GM12878 (cell line): Measurements from ENCODE around the gene BCL11A. TPM values are rescaled to one million over a fixed set of nuclear protein-coding genes. Genes with fewer than 3 reads are reported as not detected.

Experiments used
- ATAC-seq: fragments of 200-7000 bp; cut with Tn5 transposase; 3 replicates; pipeline ENCODE4 v1.9.1; 2020; ENCODE audit warnings: mild to moderate bottlenecking, moderate library complexity
- BruUV-seq: library from RNA; stranded (reverse); fragments of 400-500 nt; replicated peaks from 2 replicates; lab custom pipeline; 2021; lab: Mats Ljungman, UMichigan
- CTCF ChIA-PET: fragments of 300-600 bp; sonication (Branson Sonifier 250); formaldehyde crosslinking; extraction: SDS; loops from one replicate; lab custom pipeline; 2021; ENCODE audit warnings: inconsistent platforms; lab: Yijun Ruan, JAX
- POLR2A ChIA-PET: fragments of 350-600 bp; formaldehyde crosslinking; extraction: SDS; loops from one replicate; lab custom pipeline; 2021; ENCODE audit warnings: inconsistent platforms; lab: Charles Lee
- RAD21 ChIA-PET: fragments of 300-600 bp; sonication (Branson Sonifier 250); formaldehyde crosslinking; loops from one replicate; lab custom pipeline; 2023; ENCODE audit warnings: antibody characterized with exemption; ENCODE audit not compliant: unreplicated experiment; lab: Charles Lee
- SMC1A ChIA-PET: fragments of 300-600 bp; sonication (Branson Sonifier 250); formaldehyde crosslinking; loops from one replicate; lab custom pipeline; 2023; ENCODE audit not compliant: unreplicated experiment, uncharacterized antibody; lab: Charles Lee
- DNase-seq: peaks from one replicate; pipeline ENCODE4 v3.0.0-alpha.2; 2011; ENCODE audit warnings: low read depth, low spot score
- FAIRE-seq: peaks from 3 replicates; lab custom pipeline; 2011; peaks lifted over from hg19 to GRCh38; lab: Jason Lieb, UNC
- H2AFZ ChIP-seq: 2 replicates; pipeline ENCODE4 v1.6.0; 2011; ENCODE audit warnings: low read depth, low read length, control low read depth; ENCODE audit not compliant: control insufficient read depth
- H3K27ac ChIP-seq: 2 replicates; pipeline ENCODE4 v1.5.1; 2011; ENCODE audit warnings: control low read depth; ENCODE audit not compliant: control insufficient read depth, insufficient read depth
- H3K27me3 ChIP-seq, 2 experiments: replicated peaks in 1 of 2; 2 replicates each; pipeline versions ENCODE4 v1.6.0 to v1.6.1; 2011; ENCODE audit warnings: low read length in 1 of 2; ENCODE audit not compliant: control insufficient read depth in 2 of 2, insufficient read depth in 2 of 2
- H3K36me3 ChIP-seq, 2 experiments: 2 replicates each; pipeline ENCODE4 v1.5.1; 2011; ENCODE audit warnings: low read length in 1 of 2; ENCODE audit not compliant: control insufficient read depth in 2 of 2, insufficient read depth in 2 of 2
- H3K4me1 ChIP-seq: 2 replicates; pipeline ENCODE4 v1.6.1; 2011; ENCODE audit warnings: mild to moderate bottlenecking, low read length, moderate library complexity, mixed read lengths; ENCODE audit not compliant: control insufficient read depth, insufficient read depth
- H3K4me2 ChIP-seq: 2 replicates; pipeline ENCODE4 v1.6.0; 2011; ENCODE audit warnings: control low read depth; ENCODE audit not compliant: control insufficient read depth, insufficient read depth
- H3K4me3 ChIP-seq: fragments of 200-600 bp; sonication (generic); 2 replicates; pipeline ENCODE4 v1.5.1; 2016
- H3K79me2 ChIP-seq: 2 replicates; pipeline ENCODE4 v1.6.0; 2011; ENCODE audit warnings: low read length; ENCODE audit not compliant: control insufficient read depth, insufficient read depth
- H3K9ac ChIP-seq: 2 replicates; pipeline ENCODE4 v1.8.0; 2011; ENCODE audit warnings: low read length, control low read depth, mixed read lengths; ENCODE audit not compliant: control insufficient read depth, insufficient read depth
- H3K9me3 ChIP-seq: replicated peaks from 3 replicates; pipeline ENCODE4 v1.5.1; 2011; ENCODE audit warnings: mild to moderate bottlenecking, low read length; ENCODE audit not compliant: control insufficient read depth, insufficient read depth
- H4K20me1 ChIP-seq: 2 replicates; pipeline ENCODE4 v1.6.0; 2011; ENCODE audit not compliant: control insufficient read depth, insufficient read depth
- ELK1 ChIP-seq: IDR thresholded peaks from 2 replicates; pipeline ENCODE4 v1.6.1; 2012; ENCODE audit warnings: low read depth, low read length, improper control_type of control experiment
- KAT2A ChIP-seq: conservative IDR thresholded peaks from 2 replicates; pipeline ENCODE4 v1.6.1; 2011; ENCODE audit warnings: low read depth, low read length; ENCODE audit not compliant: control insufficient read depth
- MXI1 ChIP-seq: fragments of 150-350 bp; IDR thresholded peaks from 2 replicates; pipeline ENCODE4 v1.6.1; 2011; ENCODE audit warnings: low read depth, mild to moderate bottlenecking, inconsistent platforms, low read length, improper control_type of control experiment
- NBN ChIP-seq: fragments of 450-650 bp; IDR thresholded peaks from 2 replicates; pipeline ENCODE4 v1.6.1; 2016
- PKNOX1 ChIP-seq: fragments of 450-650 bp; IDR thresholded peaks from 2 replicates; pipeline ENCODE4 v1.6.1; 2016; ENCODE audit warnings: mild to moderate bottlenecking
- ZNF217 ChIP-seq: fragments of 450-650 bp; IDR thresholded peaks from 2 replicates; pipeline ENCODE4 v1.6.1; 2017; ENCODE audit warnings: antibody characterized with exemption, mild to moderate bottlenecking
- ZNF622 ChIP-seq: fragments of 450-650 bp; IDR thresholded peaks from 2 replicates; pipeline ENCODE4 v1.6.1; 2017; ENCODE audit warnings: mild to moderate bottlenecking, inconsistent platforms
- WGBS: methylation state at CpG from one replicate; pipeline ENCODE4 v1.1.6; 2016; ENCODE audit warnings: low lambda C conversion rate; ENCODE audit not compliant: insufficient replicate concordance, insufficient coverage; ENCODE audit errors: missing lambda C conversion rate; 5-methylcytosine and 5-hydroxymethylcytosine counted together
- in situ Hi-C: fragments of 300-500 bp; cut with MboI; formaldehyde crosslinking; loops from 9 replicates; pipeline ENCODE4 v1.14.3; 2018; ENCODE audit warnings: mixed read lengths
- intact Hi-C: fragments of 100-400 bp; cut with micrococcal nuclease; formaldehyde crosslinking; loops from one replicate; pipeline ENCODE4 v1.14.2; 2022; ENCODE audit not compliant: unreplicated experiment
- polyA plus RNA-seq, 11 experiments: library from polyadenylated mRNA; depleted of rRNA in 4 of 11; unstranded in 6 of 11; stranded (reverse) in 5 of 11; fragments of >200 nt; fragmentation: Nextera tagmentation in 4 of 11; fragmentation: Illumina TruSeq in 1 of 11; extraction: Ambion mirVana in 4 of 11; extraction: Trizol in 1 of 11; gene quantifications; 1 replicate in 1 of 11; 2 replicates in 10 of 11; pipeline versions ENCODE4 v1.2.1 to v1.2.3, GENCODE V29; 2011 to 2016; ENCODE audit warnings: inconsistent platforms in 2 of 11, missing spikeins in 2 of 11, low read depth in 1 of 11
- total RNA-seq, 4 experiments: library from RNA; depleted of rRNA in 3 of 4; stranded (reverse); fragments of >200 nt in 3 of 4; fragmentation: Illumina TruSeq in 1 of 4; extraction: Trizol in 1 of 4; gene quantifications; 2 replicates each; pipeline versions ENCODE4 v1.2.1 to v1.2.3, GENCODE V29; 2013 to 2021

The BCL11A gene
- total and polyA plus RNA-seq, 10 of the 15 experiments (the other 5 are each of a cell fraction or from before 2014, with no cell fraction given), result 7.5 to 26.6 (median 11.1) TPM; not detected in 1

GRCh38 chr2:60406192-60406591, 147.3 kb downstream of the BCL11A start:
- ATAC-seq (no peak), FAIRE-seq (no peak), DNase-seq (no peak)
- Histone ChIP-seq H3K4me2 (no peak overlapping the region), H3K27me3 (no peaks in the 10 kb centered on the region; a peak in 1 of 4 replicates), H4K20me1 (no peaks in the 10 kb centered on the region), H3K9ac (no peak overlapping the region), H3K27ac (no peak overlapping the region), H2AFZ (no peak overlapping the region), H3K4me3 (no peak overlapping the region), H3K79me2 (no peaks in the 10 kb centered on the region), H3K9me3 (no peaks in the 10 kb centered on the region), H3K4me1 (peaks cover 4% of the 10 kb centered on the region; the same call in 1 of the 2 replicates), H3K36me3 (no peaks in the 10 kb centered on the region)
- TF ChIP-seq ELK1 (no peak), KAT2A (no peak), NBN (no peak), ZNF622 (no peak), MXI1 (no peak), PKNOX1 (no peak), ZNF217 (no peak)
- no TSS peak for BruUV-seq
- 85% methylated on average over 7 of the region's 7 CpGs for WGBS
- CTCF ChIA-PET, result interaction anchor here (1.7 kb wide), 1 partner anchor 34 kb away, joined by 8 read pairs; no protein-coding TSS in a partner anchor
- SMC1A ChIA-PET, result no interaction called here
- in situ Hi-C loops, result no loop called here
- intact Hi-C loops, result no loop called here
- RAD21 ChIA-PET, result no interaction called here
- POLR2A ChIA-PET, result no interaction called here
